ENCODE measurements around the gene ANTXR1. TPM values are rescaled to one million over a fixed set of nuclear protein-coding genes. Genes with fewer than 3 reads are reported as not detected.
A peak's percentile ranks its signal among the peaks of the same experiment; 100 is the strongest.

The ANTXR1 gene
- total RNA-seq, 4 donors from 2014 or later, result 63.0 to 134 (median 113) TPM

- no peak for TF ChIP-seq POLR2A (IDR thresholded peaks at IDR 0.05)
- TF ChIP-seq CTCF (IDR thresholded peaks at IDR 0.05), result no peak
- H3K27me3 ChIP-seq, result no peaks in the 10 kb centered on the region
- no peaks in the 10 kb centered on the region for H3K9me3 ChIP-seq
- no peak overlapping the region for H3K27ac ChIP-seq
- no peak overlapping the region for H3K4me3 ChIP-seq
- no peak for DNase-seq
- intact Hi-C loops (cut with DNase I; ENCODE audit: low total_unique reads), result no loop called here
- no peaks in the 10 kb centered on the region for H3K36me3 ChIP-seq
- no peaks in the 10 kb centered on the region for H3K4me1 ChIP-seq
Observed at GRCh38 chr2:69081757-69082156, 68.8 kb downstream of the ANTXR1 start.

- Histone ChIP-seq H3K27me3 (no peaks in the 10 kb centered on the region), H3K4me1 (no peaks in the 10 kb centered on the region), H3K9me3 (no peaks in the 10 kb centered on the region), H3K27ac (peak overlapping the region; percentile 11 to 41), H3K4me3 (no peak overlapping the region), H3K36me3 (no peaks in the 10 kb centered on the region)
- DNase-seq, result peak; percentile 23 to 37
- intact Hi-C loops (cut with DNase I; ENCODE audit: low total_unique reads), result no loop called here
- TF ChIP-seq CTCF (IDR thresholded peaks at IDR 0.05) (no peak), POLR2A (IDR thresholded peaks at IDR 0.05) (no peak)
Observed at GRCh38 chr2:69082430-69082997, 69.5 kb downstream of the ANTXR1 start.

- H3K27ac ChIP-seq, result peak overlapping the region; percentile 11 to 41
- intact Hi-C loops (cut with DNase I; ENCODE audit: low total_unique reads), result no loop called here
Observed at GRCh38 chr2:69083235-69083748, 70.3 kb downstream of the ANTXR1 start.

GRCh38 chr2:69084492-69084891 lies 71.5 kb downstream of the ANTXR1 start:
- intact Hi-C loops (cut with DNase I; ENCODE audit: low total_unique reads), result no loop called here
- Histone ChIP-seq H3K36me3 (no peaks in the 10 kb centered on the region), H3K27ac (no peak overlapping the region), H3K4me3 (no peak overlapping the region), H3K9me3 (no peaks in the 10 kb centered on the region), H3K4me1 (no peaks in the 10 kb centered on the region), H3K27me3 (no peaks in the 10 kb centered on the region)
- no peak for DNase-seq
- no peak for TF ChIP-seq CTCF (IDR thresholded peaks at IDR 0.05)
- no peak for TF ChIP-seq POLR2A (IDR thresholded peaks at IDR 0.05)

More at GRCh38 chr2:69083235-69083748, 70.3 kb downstream of the ANTXR1 start:
- H3K9me3 ChIP-seq, result no peaks in the 10 kb centered on the region
- no peak overlapping the region for H3K4me3 ChIP-seq
- TF ChIP-seq POLR2A (IDR thresholded peaks at IDR 0.05), result no peak
- TF ChIP-seq CTCF (IDR thresholded peaks at IDR 0.05), result no peak
- no peaks in the 10 kb centered on the region for H3K36me3 ChIP-seq
- no peaks in the 10 kb centered on the region for H3K27me3 ChIP-seq
- no peak for DNase-seq
- no peaks in the 10 kb centered on the region for H3K4me1 ChIP-seq

- H3K36me3 ChIP-seq, result no peaks in the 10 kb centered on the region
- no peaks in the 10 kb centered on the region for H3K4me1 ChIP-seq
- H3K4me3 ChIP-seq, result no peak overlapping the region
- H3K9me3 ChIP-seq, result no peaks in the 10 kb centered on the region
- H3K27ac ChIP-seq, result no peak overlapping the region
- no peak for TF ChIP-seq CTCF (IDR thresholded peaks at IDR 0.05)
- TF ChIP-seq POLR2A (IDR thresholded peaks at IDR 0.05), result no peak
- no peak for DNase-seq
- intact Hi-C loops (cut with DNase I; ENCODE audit: low total_unique reads), result no loop called here
- no peaks in the 10 kb centered on the region for H3K27me3 ChIP-seq
Observed at GRCh38 chr2:69086466-69086865, 73.5 kb downstream of the ANTXR1 start.

Data from uterus (tissue), 4 donors.